CD4-positive, alpha-beta T cell treated with Interleukin-17A for 1 hour (primary cell): ENCODE data around the gene FAAP24.
A peak's percentile ranks its signal among the peaks of the same experiment; 100 is the strongest.
"Not testable (repeated sequence)": the region's sequence is repeated elsewhere in the genome, so short reads cannot be mapped to it uniquely, and the experiment has no call there.

Experiments
- DNase-seq: peaks from one replicate; pipeline ENCODE4 v3.0.0-alpha.2; 2020

Gene FAAP24

GRCh38 chr19:33000510-33000909 is 28.5 kb downstream of the FAAP24 start:
- peak; percentile 11 for DNase-seq

DNA sequence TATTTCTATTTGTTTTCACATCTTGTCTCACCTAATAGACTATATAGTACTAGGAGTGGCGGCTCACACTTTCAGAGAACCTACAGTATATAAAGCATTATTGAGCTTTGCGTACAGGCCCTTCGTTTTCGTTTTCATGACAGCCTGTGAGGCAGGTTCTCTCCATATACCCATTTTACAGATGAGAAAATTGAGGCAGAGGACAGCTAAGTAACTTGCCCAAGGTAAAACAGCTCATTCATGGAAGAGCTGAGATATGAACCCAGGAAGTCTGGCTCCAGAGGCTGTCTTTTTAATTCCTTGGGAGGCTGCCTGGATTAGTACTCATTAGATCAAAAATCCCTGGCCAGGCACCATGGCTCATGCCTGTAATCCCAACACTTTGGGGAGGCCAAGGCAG is 28.9 kb downstream of the FAAP24 start:
- DNase-seq = no peak

DNA sequence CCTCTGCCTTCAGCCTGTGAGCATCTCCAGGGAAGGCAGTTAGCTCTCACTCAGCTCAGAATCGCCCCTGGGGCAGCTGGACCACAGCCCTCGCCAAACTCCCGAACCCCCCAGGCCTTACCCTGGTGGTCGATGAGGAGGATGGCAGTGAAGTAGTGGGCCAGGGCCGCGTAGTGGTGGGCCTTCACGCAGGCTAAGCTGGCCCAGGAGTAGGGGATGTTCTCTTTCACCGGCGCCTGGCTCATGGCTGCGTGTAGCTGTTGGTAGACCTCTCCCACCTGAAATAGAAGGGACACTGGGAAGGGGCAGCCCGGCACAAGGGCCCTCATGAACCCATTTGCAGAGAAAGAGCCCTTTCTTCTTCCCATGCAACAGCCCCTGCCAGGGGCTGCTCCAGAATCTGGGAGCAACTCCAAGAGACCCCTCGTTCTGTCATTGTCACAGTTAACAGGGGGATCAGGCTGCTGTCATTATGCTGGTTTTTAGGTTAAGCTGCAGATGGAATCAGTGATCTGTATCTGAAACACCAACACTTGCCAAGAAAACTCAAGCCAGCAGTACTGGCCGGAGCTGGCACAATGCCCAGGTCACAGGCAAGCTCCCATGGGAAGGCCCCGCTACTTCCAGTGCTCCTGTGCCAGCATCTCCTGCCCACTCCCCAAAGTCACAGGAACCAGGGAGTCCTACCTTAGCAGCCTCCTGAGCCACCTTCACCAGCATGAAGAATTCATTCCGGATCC is 30.3 kb downstream of the FAAP24 start:
- DNase-seq = not testable (repeated sequence)

- DNase-seq = not testable (repeated sequence)
Observed at GRCh38 chr19:33003424-33004024, 31.5 kb downstream of the FAAP24 start.

GRCh38 chr19:33005440-33005839 is 33.4 kb downstream of the FAAP24 start:
- no peak for DNase-seq

- DNase-seq = no peak
Observed at GRCh38 chr19:33008738-33009137, 36.7 kb downstream of the FAAP24 start.

DNA sequence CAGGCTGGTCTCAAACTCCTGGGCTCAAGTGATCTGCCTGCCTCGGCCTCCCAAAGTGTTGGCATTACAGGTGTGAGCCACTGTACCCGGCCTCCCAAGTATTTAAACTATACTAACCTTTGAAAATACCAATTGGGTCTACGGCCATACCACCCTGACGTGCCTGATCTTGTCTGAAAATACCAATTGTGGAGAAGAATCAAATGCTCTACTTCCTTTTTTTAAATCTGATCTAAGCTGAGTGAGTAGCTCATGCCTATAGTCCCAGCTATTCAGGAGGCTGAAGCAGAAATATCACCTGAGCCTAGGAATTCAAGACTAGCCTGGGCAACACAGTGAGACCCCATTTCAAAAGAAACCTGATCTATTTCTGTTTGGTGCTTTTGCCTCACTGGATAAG is 38.8 kb downstream of the FAAP24 start:
- DNase-seq = not testable (repeated sequence)

- no peak for DNase-seq
Observed at GRCh38 chr19:33022472-33023116, 50.6 kb downstream of the FAAP24 start.

DNA sequence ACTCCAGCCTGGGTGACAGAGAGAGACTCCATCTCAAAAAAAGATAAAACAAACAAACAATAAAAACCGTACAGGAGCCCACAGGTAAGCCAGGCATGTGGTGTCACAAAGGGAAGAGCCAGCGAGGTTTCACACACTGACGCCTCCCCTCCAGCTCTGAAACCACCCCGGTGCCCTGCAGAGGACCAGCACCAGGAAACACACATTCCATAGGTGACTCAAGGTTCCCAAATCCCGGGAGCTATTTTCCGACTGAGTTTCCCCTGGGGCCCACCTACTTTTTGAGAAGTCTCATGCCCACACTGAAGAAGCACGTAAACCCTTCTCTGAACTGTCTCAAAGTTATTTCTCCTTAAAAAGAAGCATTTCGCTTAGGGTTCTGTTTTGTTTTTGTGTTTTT is 52.4 kb downstream of the FAAP24 start:
- no peak for DNase-seq

- DNase-seq = not testable (repeated sequence)
Observed at GRCh38 chr19:33025468-33026238, 53.6 kb downstream of the FAAP24 start.

DNA sequence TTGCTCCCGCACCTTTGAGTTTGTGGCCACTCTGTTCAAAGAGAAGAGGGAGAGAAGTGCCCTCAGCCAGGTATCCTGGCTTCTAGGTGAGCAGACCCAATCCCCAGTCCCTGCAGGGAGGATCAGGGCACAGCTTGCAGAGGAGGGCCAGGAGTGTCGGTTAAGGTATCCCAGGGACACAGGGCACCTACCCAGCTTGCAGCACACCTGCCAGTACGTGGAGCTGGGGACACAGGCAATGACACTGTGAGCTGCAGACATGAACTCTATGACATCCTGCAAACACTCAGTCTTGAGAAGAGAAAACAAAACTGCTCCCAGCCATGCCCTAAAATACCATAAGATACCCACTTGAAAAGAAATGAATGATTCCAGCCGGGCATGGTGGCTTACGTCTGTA is 54.6 kb downstream of the FAAP24 start:
- not testable (repeated sequence) for DNase-seq
